Omental fat pad (tissue), 4 donors: ENCODE measurements around the gene FBN2. TPM values are rescaled to one million over a fixed set of nuclear protein-coding genes. Genes with fewer than 3 reads are reported as not detected.

Source experiments
- ATAC-seq: fragments of 150-250 bp; one replicate; pipeline ENCODE4 v1.9.1; 2016; ENCODE audit warnings: mild to moderate bottlenecking, moderate library complexity; ENCODE audit not compliant: low FRiP score
- DNase-seq: peaks from one replicate; pipeline ENCODE4 v3.0.0-alpha.2; 2019; ENCODE audit warnings: low spot score
- CTCF ChIP-seq, 3 donors: fragments of 450-650 bp; IDR thresholded peaks; one replicate each; pipeline ENCODE4 v1.5.1; 2016 to 2017; ENCODE audit warnings: antibody characterized with exemption in 3 of 3, mild to moderate bottlenecking in 3 of 3, moderate library complexity in 2 of 3
- total RNA-seq, 4 donors: library from RNA; depleted of rRNA; stranded (reverse); fragments of >200 nt; gene quantifications; one replicate each; pipeline ENCODE4 v1.1.0, GENCODE V29; 2016

FBN2 gene
- total RNA-seq, 4 donors from 2014 or later, result 0.56 to 3.2 (median 0.79) TPM

GRCh38 chr5:128353441-128354107 lies 184.5 kb downstream of the FBN2 start:
- DNase-seq, result no peak
- no peak for ATAC-seq
- TF ChIP-seq CTCF (IDR thresholded peaks at IDR 0.05), result no peak

GRCh38 chr5:128350705-128351104 lies 187.3 kb downstream of the FBN2 start:
- no peak for ATAC-seq
- TF ChIP-seq CTCF (IDR thresholded peaks at IDR 0.05), result no peak
- no peak for DNase-seq

GRCh38 chr5:128349044-128349858 lies 188.8 kb downstream of the FBN2 start:
- DNase-seq (no peak), ATAC-seq (no peak)

GRCh38 chr5:128346038-128346437 lies 192.0 kb downstream of the FBN2 start:
- no peak for TF ChIP-seq CTCF (IDR thresholded peaks at IDR 0.05)

More at GRCh38 chr5:128349044-128349858, 188.8 kb downstream of the FBN2 start:
- TF ChIP-seq CTCF (IDR thresholded peaks at IDR 0.05), result no peak

DNA sequence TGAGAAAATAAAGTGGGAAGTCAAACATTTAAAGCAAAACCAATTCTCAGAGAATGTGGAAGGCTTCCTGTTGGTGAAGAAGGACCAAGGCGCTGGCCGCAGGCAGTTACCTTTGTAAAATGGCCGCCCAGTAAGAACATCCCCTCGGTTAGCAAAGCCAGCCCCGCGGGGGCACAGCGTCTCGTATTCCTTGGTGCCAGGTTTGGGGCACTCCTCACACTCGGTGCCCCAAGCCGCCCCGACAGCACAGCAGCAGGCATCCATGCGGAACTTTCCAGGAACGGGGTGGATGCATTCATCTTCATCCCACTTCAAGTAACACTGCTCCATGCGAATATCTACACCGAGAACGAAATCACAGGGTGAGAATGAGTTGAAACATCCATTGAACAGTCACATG lies 192.8 kb downstream of the FBN2 start:
- DNase-seq (no peak), ATAC-seq (no peak)
- TF ChIP-seq CTCF (IDR thresholded peaks at IDR 0.05), result no peak

More at GRCh38 chr5:128346038-128346437, 192.0 kb downstream of the FBN2 start:
- no peak for DNase-seq
- no peak for ATAC-seq

- no peak for ATAC-seq
- TF ChIP-seq CTCF (IDR thresholded peaks at IDR 0.05), result no peak
- DNase-seq, result no peak
Observed at GRCh38 chr5:128343168-128343567, 194.9 kb downstream of the FBN2 start.
